Posterior vena cava (tissue), 2 donors: ENCODE data around the gene HIVEP1. TPM values are rescaled to one million over a fixed set of nuclear protein-coding genes. Genes with fewer than 3 reads are reported as not detected.
"Not testable (repeated sequence)": the region's sequence is repeated elsewhere in the genome, so short reads cannot be mapped to it uniquely, and the experiment has no call there.

ENCODE experiments used
- DNase-seq: peaks from one replicate; pipeline ENCODE4 v3.0.0-alpha.2; 2020; ENCODE audit warnings: low spot score
- intact Hi-C, 2 donors: fragments of 100-400 bp; cut with DNase I; formaldehyde crosslinking; loops; one replicate each; pipeline versions ENCODE4 v1.14.1 to v1.14.2; 2022 to 2023
- total RNA-seq, 2 donors: library from RNA; stranded (reverse); fragmentation: NEBNext Ultra II Directional; extraction: Animal tissue kit (Norgen Biotek cat#: 25700); gene quantifications; one replicate each; pipeline ENCODE4 v1.2.1, GENCODE V29; 2021
- donor health status: DM: yes; HTN: yes; CAD: no.
- donor health status: DM: yes; HTN: yes; CAD: no.

The HIVEP1 gene
- total RNA-seq, 2 donors from 2014 or later = 29.0 to 35.2 TPM

DNA sequence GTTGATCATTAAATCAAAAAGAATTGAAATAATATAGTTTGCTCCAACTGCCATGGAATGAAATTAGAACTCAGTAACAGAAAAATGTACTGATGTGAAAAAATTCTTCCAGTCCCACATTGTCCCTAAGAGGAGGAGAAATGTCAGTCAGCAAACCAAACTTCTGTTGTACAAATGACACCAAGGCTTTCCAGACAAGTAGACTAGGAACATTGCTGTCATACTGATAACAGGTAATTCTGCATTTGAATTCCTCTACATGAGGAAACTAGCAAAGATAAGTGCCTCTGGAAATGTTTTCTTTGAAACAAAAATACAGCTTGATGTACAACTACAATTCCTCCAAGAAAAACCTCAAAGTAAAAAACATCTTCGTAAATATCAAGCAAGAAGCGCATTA, 90.2 kb downstream of the HIVEP1 start:
- intact Hi-C loops = no loop called here
- DNase-seq = no peak

DNA sequence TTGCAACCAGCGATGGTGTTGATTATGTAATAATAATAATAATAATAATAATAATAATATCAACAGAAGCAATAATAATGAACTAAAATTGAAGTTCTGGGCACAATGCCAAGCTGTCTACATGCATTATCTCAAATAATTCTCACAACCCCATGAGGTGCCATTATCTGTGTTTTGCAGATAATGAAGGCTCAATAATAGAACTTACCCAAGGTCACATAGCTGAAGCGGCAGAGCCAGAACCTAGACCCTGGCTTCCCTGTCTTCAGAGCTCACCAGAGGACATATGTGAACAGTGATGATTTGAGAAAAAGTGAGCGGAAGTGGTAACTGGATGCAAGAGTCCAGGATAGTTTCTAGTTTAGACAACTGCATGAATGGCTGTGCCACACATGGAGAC, 91.0 kb downstream of the HIVEP1 start:
- no peak for DNase-seq
- intact Hi-C loops = no loop called here

- no peak for DNase-seq
- intact Hi-C loops = no loop called here
Measured at GRCh38 chr6:12105271-12105670, 93.2 kb downstream of the HIVEP1 start.

GRCh38 chr6:12108376-12108775, 96.3 kb downstream of the HIVEP1 start:
- intact Hi-C loops, DNase-seq: not testable (repeated sequence)

GRCh38 chr6:12110523-12111362, 98.6 kb downstream of the HIVEP1 start:
- no peak for DNase-seq
- intact Hi-C loops = no loop called here

- no peak for DNase-seq
- intact Hi-C loops = no loop called here
Measured at GRCh38 chr6:12111363-12111670, 99.2 kb downstream of the HIVEP1 start.

GRCh38 chr6:12112540-12113189, 100.6 kb downstream of the HIVEP1 start:
- no peak for DNase-seq
- intact Hi-C loops = no loop called here

- no peak for DNase-seq
- intact Hi-C loops = no loop called here
Measured at GRCh38 chr6:12113190-12113577, 101.1 kb downstream of the HIVEP1 start.

DNA sequence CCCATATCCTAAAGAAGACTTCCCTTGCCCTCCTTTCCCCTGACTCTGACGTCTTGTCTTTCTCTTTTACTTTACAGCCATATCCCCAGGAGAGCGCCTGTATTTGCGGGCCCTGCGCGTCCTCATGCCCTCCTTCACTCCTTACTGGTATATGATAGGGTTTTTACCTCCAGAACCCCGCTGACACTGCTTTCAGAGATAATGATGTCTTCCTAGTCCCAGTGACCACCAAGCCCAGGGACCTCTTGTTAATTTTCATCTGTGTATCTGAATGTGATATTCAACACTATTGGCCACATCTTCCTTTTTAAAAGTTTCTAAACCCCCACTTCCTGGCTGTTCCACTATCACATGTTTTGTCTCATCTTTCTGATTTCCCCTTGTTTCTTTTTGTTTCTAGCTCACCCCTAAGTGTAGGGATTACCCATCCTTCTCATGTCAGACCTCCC, 102.0 kb downstream of the HIVEP1 start:
- intact Hi-C loops = no loop called here
- no peak for DNase-seq

GRCh38 chr6:12115001-12115400, 102.9 kb downstream of the HIVEP1 start:
- DNase-seq = no peak
- intact Hi-C loops = no loop called here

DNA sequence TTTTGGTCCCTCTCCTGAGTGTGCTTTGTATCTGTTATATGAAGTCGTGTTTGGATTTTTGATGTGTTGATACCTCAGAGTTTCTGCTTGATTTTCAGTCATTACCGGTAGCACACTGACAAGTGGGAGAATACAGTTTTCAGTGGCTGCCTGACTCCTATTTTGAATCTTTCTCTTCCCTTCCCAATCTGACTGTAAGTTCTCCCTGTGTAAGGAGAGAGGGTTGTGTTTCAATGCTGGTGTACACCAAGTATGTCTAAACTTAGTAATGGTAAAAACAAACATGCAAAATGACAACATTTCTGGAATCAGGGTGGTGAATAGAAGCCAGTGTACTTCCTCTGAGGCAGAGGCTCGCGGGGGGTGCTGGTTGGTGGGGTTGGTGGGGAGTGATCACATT, 103.4 kb downstream of the HIVEP1 start:
- no peak for DNase-seq
- intact Hi-C loops = no loop called here

DNA sequence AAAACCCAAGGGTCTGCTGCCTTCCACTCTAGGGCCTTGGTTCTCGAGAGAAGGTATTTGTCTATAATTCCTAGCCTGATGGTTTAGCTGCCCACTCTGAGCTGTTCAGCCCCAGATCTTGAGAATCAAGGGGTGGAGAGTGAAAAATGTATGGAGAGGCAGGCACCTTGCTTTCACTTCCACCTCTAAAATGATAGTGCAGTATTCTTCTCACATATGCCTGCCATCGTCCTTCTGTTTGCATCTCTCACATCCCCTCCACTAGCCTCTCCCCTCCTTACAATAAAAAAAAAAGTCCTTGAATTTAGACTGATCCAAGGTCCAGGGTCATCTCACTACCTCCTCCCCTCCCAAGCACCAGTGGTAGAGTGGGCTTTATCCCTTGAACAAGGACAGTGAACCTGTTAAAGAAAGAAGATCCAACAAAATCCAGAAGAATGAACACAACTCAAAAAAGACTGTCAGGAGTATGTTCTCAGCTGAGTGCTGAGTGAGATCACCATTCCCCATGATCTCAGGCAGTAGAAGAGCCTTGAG, 104.2 kb downstream of the HIVEP1 start:
- intact Hi-C loops = no loop called here

GRCh38 chr6:12116978-12117377, 104.9 kb downstream of the HIVEP1 start:
- no peak for DNase-seq
- intact Hi-C loops = no loop called here

More for the DNA sequence above, 104.2 kb downstream of the HIVEP1 start:
- DNase-seq = no peak

GRCh38 chr6:12118607-12119006, 106.5 kb downstream of the HIVEP1 start:
- no peak for DNase-seq
- intact Hi-C loops = no loop called here

- intact Hi-C loops = no loop called here
- DNase-seq = no peak
Measured at GRCh38 chr6:12119085-12119588, 107.0 kb downstream of the HIVEP1 start.

- no peak for DNase-seq
- intact Hi-C loops = no loop called here
Measured at GRCh38 chr6:12125396-12125795, 113.3 kb downstream of the HIVEP1 start.

DNA sequence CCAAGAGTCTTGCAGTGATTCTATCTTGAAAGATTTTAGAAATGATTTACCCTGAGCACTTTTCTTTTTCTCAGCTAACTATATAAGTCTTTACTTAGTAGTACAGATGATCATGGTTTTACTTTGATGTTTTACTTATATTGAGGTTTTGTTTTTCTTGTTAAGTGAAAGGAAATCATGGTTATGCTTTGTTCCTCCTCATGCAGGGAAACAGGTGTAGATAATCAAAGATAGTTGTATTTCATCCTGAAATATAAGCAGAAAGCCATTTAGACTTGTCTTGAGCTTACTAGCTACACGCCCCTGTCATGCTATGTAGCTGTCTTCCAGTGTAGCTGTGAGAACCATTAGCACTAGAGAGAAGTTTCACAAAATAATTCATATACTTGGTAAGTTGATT, 113.9 kb downstream of the HIVEP1 start:
- no peak for DNase-seq
- intact Hi-C loops = no loop called here

DNA sequence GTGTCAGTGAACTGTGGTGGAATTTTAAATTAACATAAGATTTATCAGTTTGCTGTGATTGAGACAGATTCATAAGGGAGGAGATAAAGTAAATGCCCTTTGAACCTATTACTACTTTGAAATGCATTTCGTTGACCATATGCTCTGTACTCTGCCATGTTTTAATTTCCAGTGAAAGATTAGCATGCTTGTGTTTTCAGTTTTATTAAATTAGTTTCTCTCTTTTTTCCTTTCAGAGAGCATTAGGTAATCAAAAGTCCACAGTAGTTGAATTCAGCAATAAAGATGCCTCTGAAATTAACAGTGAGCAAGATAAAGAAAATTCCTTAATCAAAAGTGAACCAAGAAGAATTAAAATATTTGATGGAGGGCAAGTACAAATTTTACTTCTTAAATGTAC, 117.4 kb downstream of the HIVEP1 start:
- intact Hi-C loops = no loop called here
- DNase-seq = no peak

DNA sequence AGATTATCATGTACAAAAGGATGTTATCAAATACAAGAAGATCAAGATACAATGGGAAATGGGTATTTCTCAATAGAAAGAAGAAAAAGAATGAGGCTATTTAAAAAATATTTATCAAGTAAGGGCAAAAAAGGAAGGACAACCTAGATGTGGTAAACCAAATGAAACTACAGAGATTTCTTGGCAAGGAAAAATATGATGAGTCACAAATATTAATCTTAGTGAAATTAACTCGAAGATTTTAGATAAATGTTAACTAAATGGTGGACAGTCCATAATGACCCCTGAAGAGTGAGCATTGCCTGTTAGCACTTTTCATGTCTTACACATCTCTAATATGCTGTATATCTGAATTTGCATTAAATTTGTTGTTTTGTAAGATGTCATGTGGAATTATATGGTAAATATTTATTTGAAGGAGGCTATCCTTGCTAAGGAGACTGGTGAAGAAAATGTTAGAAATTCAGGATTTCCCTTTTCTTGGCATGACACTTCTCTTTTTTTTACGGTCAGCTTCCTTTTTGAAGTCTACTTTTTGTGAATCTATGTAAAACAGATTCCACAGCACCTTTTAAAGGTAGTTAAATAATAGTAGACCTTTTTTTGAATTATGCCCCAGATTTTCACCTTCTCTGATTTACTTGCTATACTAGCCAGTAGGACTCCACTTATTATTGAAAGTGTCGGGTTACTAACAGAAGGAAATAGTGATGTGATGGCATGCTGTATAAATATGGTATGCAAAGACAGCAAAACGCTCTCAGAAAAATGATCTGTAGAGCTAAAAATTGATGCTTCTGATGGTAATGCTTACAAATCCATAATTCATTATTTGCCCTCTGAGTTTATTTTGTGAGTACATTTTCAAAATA, 120.5 kb downstream of the HIVEP1 start:
- DNase-seq = no peak
- intact Hi-C loops = no loop called here

DNA sequence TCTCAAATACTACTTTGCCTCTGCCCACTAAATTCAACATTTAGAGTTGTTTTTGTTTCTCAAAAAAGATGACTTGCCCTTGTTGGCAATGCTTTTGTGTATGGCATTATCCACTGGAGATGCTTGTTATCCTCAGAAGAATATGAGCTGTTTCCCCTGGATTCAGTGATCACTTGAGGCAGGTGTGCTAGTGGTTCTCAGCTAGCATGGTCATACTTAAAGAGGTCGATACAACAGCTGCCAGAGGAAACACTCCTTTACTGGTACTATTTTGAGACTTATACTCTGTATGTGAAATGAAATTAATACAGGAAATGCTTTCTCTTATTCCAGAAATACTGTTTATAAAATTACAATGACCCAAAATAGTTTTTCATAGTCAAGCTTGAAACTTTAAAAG, 122.5 kb downstream of the HIVEP1 start:
- intact Hi-C loops = no loop called here
- DNase-seq = no peak
